Hepatocyte (in vitro differentiated cells): ENCODE measurements around the gene CRAMP1. TPM values are rescaled to one million over a fixed set of nuclear protein-coding genes. Genes with fewer than 3 reads are reported as not detected.
A peak's percentile ranks its signal among the peaks of the same experiment; 100 is the strongest.

ENCODE experiments used
- DNase-seq: peaks from one replicate; pipeline ENCODE4 v3.0.0-alpha.2; 2016; ENCODE audit warnings: low spot score
- H2AFZ ChIP-seq: fragments of 200-600 bp; sonication (generic); 2 replicates; pipeline ENCODE4 v1.6.0; 2016; ENCODE audit warnings: antibody characterized with exemption, mild to moderate bottlenecking
- H3K27ac ChIP-seq: fragments of 200-600 bp; sonication (generic); 2 replicates; pipeline ENCODE4 v1.5.1; 2016; ENCODE audit warnings: mild to moderate bottlenecking
- H3K27me3 ChIP-seq: fragments of 200-600 bp; sonication (generic); 2 replicates; pipeline ENCODE4 v1.6.1; 2016
- H3K36me3 ChIP-seq: fragments of 200-600 bp; sonication (generic); replicated peaks from 2 replicates; pipeline ENCODE4 v1.5.1; 2016; ENCODE audit warnings: low read depth; ENCODE audit not compliant: insufficient read depth
- H3K4me1 ChIP-seq: fragments of 200-600 bp; sonication (generic); 2 replicates; pipeline ENCODE4 v1.5.1; 2016; ENCODE audit warnings: mild to moderate bottlenecking, moderate library complexity; ENCODE audit not compliant: insufficient read depth
- H3K4me2 ChIP-seq: fragments of 200-600 bp; sonication (generic); 2 replicates; pipeline ENCODE4 v1.6.0; 2016
- H3K4me3 ChIP-seq: fragments of 200-600 bp; sonication (generic); 2 replicates; pipeline ENCODE4 v1.5.1; 2016; ENCODE audit warnings: mild to moderate bottlenecking
- H3K79me2 ChIP-seq: fragments of 200-600 bp; sonication (generic); 2 replicates; pipeline ENCODE4 v1.6.0; 2017; ENCODE audit warnings: mild to moderate bottlenecking
- H3K9me2 ChIP-seq: fragments of 200-600 bp; sonication (generic); replicated peaks from 2 replicates; pipeline ENCODE4 v1.6.0; 2017; ENCODE audit warnings: mild to moderate bottlenecking; ENCODE audit not compliant: insufficient read depth
- H3K9me3 ChIP-seq: fragments of 200-600 bp; sonication (generic); 2 replicates; pipeline ENCODE4 v1.5.1; 2016; ENCODE audit warnings: low read depth, mild to moderate bottlenecking
- H4K20me1 ChIP-seq: fragments of 200-600 bp; sonication (generic); 2 replicates; pipeline ENCODE4 v1.6.0; 2016; ENCODE audit warnings: mild to moderate bottlenecking; ENCODE audit not compliant: insufficient read depth, poor library complexity, severe bottlenecking
- CTCF ChIP-seq: fragments of 200-600 bp; sonication (generic); IDR thresholded peaks from 2 replicates; pipeline ENCODE4 v1.5.1; 2016; ENCODE audit warnings: antibody characterized with exemption, mild to moderate bottlenecking; ENCODE audit not compliant: poor library complexity
- EZH2 ChIP-seq: fragments of 200-600 bp; sonication (generic); IDR thresholded peaks from 2 replicates; pipeline ENCODE4 v1.6.1; 2016; ENCODE audit warnings: antibody characterized with exemption, mild to moderate bottlenecking, borderline replicate concordance
- EZH2phosphoT487 ChIP-seq: fragments of 200-600 bp; sonication (generic); IDR thresholded peaks from one replicate; pipeline ENCODE4 v1.6.1; 2018; ENCODE audit warnings: antibody characterized with exemption, mild to moderate bottlenecking, low read depth, moderate library complexity; ENCODE audit not compliant: unreplicated experiment, severe bottlenecking
- WGBS: methylation state at CpG from one replicate; pipeline ENCODE4 v1.1.6; 2016; ENCODE audit warnings: low lambda C conversion rate; ENCODE audit errors: missing lambda C conversion rate; 5-methylcytosine and 5-hydroxymethylcytosine counted together
- polyA plus RNA-seq: library from polyadenylated mRNA; unstranded; fragments of >200 nt; fragmentation: Nextera tagmentation; extraction: Ambion mirVana; gene quantifications from 2 replicates; pipeline ENCODE4 v1.2.1, GENCODE V29; 2016
- total RNA-seq: library from RNA; depleted of rRNA; stranded (reverse); fragments of >200 nt; gene quantifications from 2 replicates; pipeline ENCODE4 v1.2.3, GENCODE V29; 2014

CRAMP1 gene
- total and polyA plus RNA-seq, 2 experiments from 2014 or later = 6.7 to 8.2 TPM

GRCh38 chr16:1721372-1721771 lies 109.2 kb downstream of the CRAMP1 start:
- H4K20me1 ChIP-seq = peaks cover 12% of the 10 kb centered on the region
- H3K27ac ChIP-seq = no peak overlapping the region
- no peak overlapping the region for H3K4me2 ChIP-seq
- no peaks in the 10 kb centered on the region for H3K36me3 ChIP-seq
- H3K79me2 ChIP-seq = peaks cover 76% of the 10 kb centered on the region
- no peaks in the 10 kb centered on the region for H3K27me3 ChIP-seq
- no peak overlapping the region for H2AFZ ChIP-seq
- WGBS = 96% methylated on average over 9 of the region's 9 CpGs
- H3K9me2 ChIP-seq = no peaks in the 10 kb centered on the region
- H3K4me1 ChIP-seq = peaks cover 4% of the 10 kb centered on the region
- no peak for DNase-seq
- no peaks in the 10 kb centered on the region for H3K9me3 ChIP-seq
- no peak overlapping the region for H3K4me3 ChIP-seq
- no peak for TF ChIP-seq EZH2

- 64% methylated on average over 6 of the region's 6 CpGs for WGBS
- H3K9me2 ChIP-seq = no peaks in the 10 kb centered on the region
- no peak overlapping the region for H3K27ac ChIP-seq
- no peaks in the 10 kb centered on the region for H3K27me3 ChIP-seq
- DNase-seq = peak; percentile 70
- H4K20me1 ChIP-seq = peaks cover 13% of the 10 kb centered on the region
- peak; percentile 60 for TF ChIP-seq CTCF
- no peak for TF ChIP-seq EZH2phosphoT487
- no peak overlapping the region for H3K4me2 ChIP-seq
- H3K36me3 ChIP-seq = no peaks in the 10 kb centered on the region
- peaks cover 58% of the 10 kb centered on the region for H3K79me2 ChIP-seq
- no peak overlapping the region for H2AFZ ChIP-seq
- peaks cover 4% of the 10 kb centered on the region for H3K4me1 ChIP-seq
- no peaks in the 10 kb centered on the region for H3K9me3 ChIP-seq
- no peak overlapping the region for H3K4me3 ChIP-seq
Measured at GRCh38 chr16:1723450-1724147, 111.4 kb downstream of the CRAMP1 start.

- H3K79me2 ChIP-seq = peaks cover 50% of the 10 kb centered on the region
- no peak overlapping the region for H2AFZ ChIP-seq
- DNase-seq = no peak
- 98% methylated on average over 12 of the region's 12 CpGs for WGBS
- no peak overlapping the region for H3K4me3 ChIP-seq
- H3K36me3 ChIP-seq = no peaks in the 10 kb centered on the region
- peaks cover 4% of the 10 kb centered on the region for H3K4me1 ChIP-seq
- no peaks in the 10 kb centered on the region for H3K9me2 ChIP-seq
- no peak overlapping the region for H3K27ac ChIP-seq
- TF ChIP-seq EZH2phosphoT487 (no peak), EZH2 (no peak), CTCF (no peak)
- H3K27me3 ChIP-seq = no peaks in the 10 kb centered on the region
- no peak overlapping the region for H3K4me2 ChIP-seq
- H4K20me1 ChIP-seq = peaks cover 13% of the 10 kb centered on the region
- H3K9me3 ChIP-seq = no peaks in the 10 kb centered on the region
Measured at GRCh38 chr16:1724491-1724890, 112.3 kb downstream of the CRAMP1 start.

- TF ChIP-seq EZH2 (no peak), EZH2phosphoT487 (no peak), CTCF (no peak)
- Histone ChIP-seq H3K79me2 (peaks cover 32% of the 10 kb centered on the region), H3K4me2 (no peak overlapping the region), H3K4me3 (no peak overlapping the region), H3K9me3 (no peaks in the 10 kb centered on the region), H3K27me3 (no peaks in the 10 kb centered on the region), H3K36me3 (no peaks in the 10 kb centered on the region), H3K4me1 (peaks cover 1% of the 10 kb centered on the region), H3K9me2 (no peaks in the 10 kb centered on the region), H3K27ac (no peak overlapping the region), H4K20me1 (peaks cover 13% of the 10 kb centered on the region), H2AFZ (no peak overlapping the region)
- 96% methylated on average over 32 of the region's 32 CpGs for WGBS
- DNase-seq = no peak
Measured at GRCh38 chr16:1726661-1727502, 114.7 kb downstream of the CRAMP1 start.
